ENCODE results near the gene CELSR1. TPM values are rescaled to one million over a fixed set of nuclear protein-coding genes. Genes with fewer than 3 reads are reported as not detected.

The CELSR1 gene
- total RNA-seq, 1 experiment from 2014 or later, result 30.7 TPM

GRCh38 chr22:46417769-46418168 lies 119.7 kb downstream of the CELSR1 start:
- in situ Hi-C loops (cut with HindIII; ENCODE audit: low pct_unique_long_range_greater_than_20kb, low sequenced_read_pairs), result no loop called here
- no peak for TF ChIP-seq POLR2AphosphoS5 (IDR thresholded peaks at IDR 0.05; ENCODE audit: low read depth, low read length)
- TF ChIP-seq CTCF (IDR thresholded peaks at IDR 0.05), result no peak
- TF ChIP-seq SIN3A (IDR thresholded peaks at IDR 0.05; ENCODE audit: borderline replicate concordance, insufficient read depth, low read depth, low read length), result no peak
- TF ChIP-seq TCF7L2 (IDR thresholded peaks at IDR 0.05; ENCODE audit: low read depth, low read length), result no peak
- no peak for TF ChIP-seq REST (IDR thresholded peaks at IDR 0.05; ENCODE audit: insufficient read depth in 1 of 2, low read depth in 2 of 2, low read length in 1 of 2)
- ChIA-PET CTCF (no interaction called here), POLR2A (no interaction called here)
- no peaks in the 10 kb centered on the region for H3K36me3 ChIP-seq (ENCODE audit: control insufficient read depth, insufficient read depth, low read length)
- intact Hi-C loops (cut with micrococcal nuclease; ENCODE audit: unreplicated experiment), result no loop called here
- DNase-seq (ENCODE audit: low read depth, low spot score), result no peak
- H3K27me3 ChIP-seq (ENCODE audit: control insufficient read depth, insufficient read depth, low read length), result no peaks in the 10 kb centered on the region
- no peak overlapping the region for H3K27ac ChIP-seq (ENCODE audit: low read length)
- no peak for ATAC-seq
- no peaks in the 10 kb centered on the region for H3K4me1 ChIP-seq (ENCODE audit: control insufficient read depth, insufficient read depth, low read length)
- H3K4me3 ChIP-seq (ENCODE audit: low read depth in 2 of 2, low read length in 2 of 2), result no peak overlapping the region
- no TSS peak for BruUV-seq (replicated peaks)
- H3K9me3 ChIP-seq (ENCODE audit: control insufficient read depth, insufficient read depth, low read depth, low read length), result no peaks in the 10 kb centered on the region

GRCh38 chr22:46416891-46417580 lies 120.4 kb downstream of the CELSR1 start:
- intact Hi-C loops (cut with micrococcal nuclease; ENCODE audit: unreplicated experiment) (no loop called here), in situ Hi-C loops (cut with HindIII; ENCODE audit: low pct_unique_long_range_greater_than_20kb, low sequenced_read_pairs) (no loop called here)
- POLR2A ChIA-PET, result no interaction called here
- BruUV-seq (replicated peaks), result no TSS peak
- H3K9me3 ChIP-seq (ENCODE audit: control insufficient read depth, insufficient read depth, low read depth, low read length), result no peaks in the 10 kb centered on the region
- CTCF ChIA-PET, result no interaction called here
- no peaks in the 10 kb centered on the region for H3K36me3 ChIP-seq (ENCODE audit: control insufficient read depth, insufficient read depth, low read length)
- DNase-seq (ENCODE audit: low read depth, low spot score) (no peak), ATAC-seq (no peak)
- TF ChIP-seq POLR2AphosphoS5 (IDR thresholded peaks at IDR 0.05; ENCODE audit: low read depth, low read length) (no peak), REST (IDR thresholded peaks at IDR 0.05; ENCODE audit: insufficient read depth in 1 of 2, low read depth in 2 of 2, low read length in 1 of 2) (no peak), CTCF (IDR thresholded peaks at IDR 0.05) (no peak), TCF7L2 (IDR thresholded peaks at IDR 0.05; ENCODE audit: low read depth, low read length) (no peak), SIN3A (IDR thresholded peaks at IDR 0.05; ENCODE audit: borderline replicate concordance, insufficient read depth, low read depth, low read length) (no peak)
- H3K4me1 ChIP-seq (ENCODE audit: control insufficient read depth, insufficient read depth, low read length), result no peaks in the 10 kb centered on the region
- H3K27ac ChIP-seq (ENCODE audit: low read length), result no peak overlapping the region
- H3K4me3 ChIP-seq (ENCODE audit: low read depth in 2 of 2, low read length in 2 of 2), result no peak overlapping the region
- no peaks in the 10 kb centered on the region for H3K27me3 ChIP-seq (ENCODE audit: control insufficient read depth, insufficient read depth, low read length)
